ENCODE results near the gene RALA.

GRCh38 chr7:39753823-39754325, 130.5 kb downstream of the RALA start:
- TF ChIP-seq JUND (IDR thresholded peaks at IDR 0.05) (no peak), CTCF (IDR thresholded peaks at IDR 0.05 in 2 of 3, conservative IDR thresholded peaks at IDR 0.05 in 1 of 3; ENCODE audit: borderline replicate concordance in 1 of 3, insufficient read depth in 1 of 3, low read depth in 2 of 3, low read length in 2 of 3) (no peak), POLR2A (IDR thresholded peaks at IDR 0.05; ENCODE audit: borderline replicate concordance, extremely low read depth, insufficient read depth, insufficient read length) (no peak)
